Neuron (in vitro differentiated cells): Measurements from ENCODE around the gene DCTD.

Source experiments
- H2AFZ ChIP-seq: one replicate; pipeline ENCODE4 v1.6.1; 2013; ENCODE audit warnings: low read depth, mild to moderate bottlenecking, inconsistent platforms, low read length, moderate library complexity
- H3K27me3 ChIP-seq: one replicate; pipeline ENCODE4 v1.6.1; 2013; ENCODE audit warnings: low read length; ENCODE audit not compliant: insufficient read depth
- H3K36me3 ChIP-seq: one replicate; pipeline ENCODE4 v1.6.1; 2013; ENCODE audit warnings: low read length; ENCODE audit not compliant: insufficient read depth
- H3K4me1 ChIP-seq: one replicate; pipeline ENCODE4 v1.6.1; 2013; ENCODE audit warnings: low read length; ENCODE audit not compliant: insufficient read depth
- H3K4me3 ChIP-seq: 2 replicates; pipeline ENCODE4 v1.5.1; 2013; ENCODE audit warnings: mild to moderate bottlenecking, low read length, moderate library complexity
- H3K9me3 ChIP-seq: one replicate; pipeline ENCODE4 v1.6.1; 2013; ENCODE audit warnings: low read length

The DCTD gene

GRCh38 chr4:182895791-182896292 lies 21.3 kb downstream of the DCTD start:
- Histone ChIP-seq H3K4me1 (peaks cover 6% of the 10 kb centered on the region), H3K9me3 (no peaks in the 10 kb centered on the region), H3K36me3 (peaks cover 65% of the 10 kb centered on the region), H3K27me3 (no peaks in the 10 kb centered on the region), H3K4me3 (no peak overlapping the region), H2AFZ (no peak overlapping the region)

DNA sequence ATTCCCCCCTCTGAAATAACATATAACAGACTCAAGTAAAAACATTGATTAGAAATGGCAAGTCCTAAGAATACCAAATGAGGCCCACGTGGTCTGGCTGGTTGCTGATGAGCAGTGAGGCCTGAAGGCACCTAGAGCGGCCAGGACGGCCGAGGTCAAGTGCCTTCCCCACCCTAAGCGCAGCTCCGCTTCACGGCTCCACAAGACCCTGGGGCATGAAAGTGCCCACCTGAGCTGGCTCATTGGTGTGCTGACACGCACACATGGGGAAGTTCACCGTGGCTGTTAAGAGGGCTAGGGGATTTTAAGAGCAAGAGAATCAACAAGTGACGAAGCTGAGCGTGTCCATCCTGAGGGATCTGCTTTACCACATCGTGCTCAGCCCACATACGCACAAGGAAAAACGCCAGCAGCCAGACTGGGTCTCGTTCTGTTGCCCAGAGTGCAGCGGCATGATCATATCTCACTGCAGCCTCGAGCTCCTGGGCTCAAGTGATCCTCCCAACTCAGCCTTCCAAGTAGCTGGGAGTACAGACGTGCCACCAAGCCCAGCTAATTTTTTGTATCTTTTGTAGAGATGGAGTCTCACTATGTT lies 22.4 kb downstream of the DCTD start:
- H3K27me3 ChIP-seq, result no peaks in the 10 kb centered on the region
- H3K36me3 ChIP-seq, result peaks cover 67% of the 10 kb centered on the region
- H3K9me3 ChIP-seq, result no peaks in the 10 kb centered on the region
- no peak overlapping the region for H3K4me3 ChIP-seq
- no peak overlapping the region for H2AFZ ChIP-seq
- peaks cover 6% of the 10 kb centered on the region for H3K4me1 ChIP-seq

DNA sequence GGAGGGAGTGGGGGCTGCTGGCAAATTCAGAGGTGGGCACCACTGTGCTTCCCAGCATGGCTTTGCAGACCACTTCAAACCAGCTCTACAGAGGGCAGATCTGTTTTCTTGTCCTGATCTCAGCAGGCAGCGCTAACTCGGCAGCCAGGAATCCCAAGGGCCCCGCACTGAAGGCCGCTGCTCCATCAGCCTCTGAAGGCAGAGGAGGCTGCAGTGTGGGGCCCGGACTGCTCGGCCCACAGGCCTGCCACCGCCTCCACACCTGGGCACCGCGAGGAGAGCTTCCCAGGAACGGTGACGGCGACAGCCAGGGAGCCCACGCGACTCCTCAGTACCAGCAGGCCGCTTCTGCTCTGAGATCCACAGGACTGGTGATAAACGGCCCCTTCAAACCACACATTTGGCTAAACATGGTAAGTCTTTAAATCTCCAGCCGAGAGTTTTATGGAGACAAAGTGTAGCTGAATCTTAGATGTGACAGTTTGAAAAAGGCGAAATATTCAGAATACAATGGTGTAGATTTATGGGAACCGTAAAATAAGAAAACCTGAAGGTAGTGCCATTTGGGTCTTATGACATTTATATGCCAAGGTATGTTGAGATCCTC lies 23.6 kb downstream of the DCTD start:
- H3K27me3 ChIP-seq, result no peaks in the 10 kb centered on the region
- no peak overlapping the region for H3K4me3 ChIP-seq
- peaks cover 6% of the 10 kb centered on the region for H3K4me1 ChIP-seq
- H3K36me3 ChIP-seq, result peaks cover 64% of the 10 kb centered on the region
- H2AFZ ChIP-seq, result no peak overlapping the region
- no peaks in the 10 kb centered on the region for H3K9me3 ChIP-seq

GRCh38 chr4:182893047-182893446 lies 24.1 kb downstream of the DCTD start:
- peaks cover under 1% of the 10 kb centered on the region for H3K4me1 ChIP-seq
- H3K27me3 ChIP-seq, result no peaks in the 10 kb centered on the region
- peaks cover 64% of the 10 kb centered on the region for H3K36me3 ChIP-seq
- H3K9me3 ChIP-seq, result no peaks in the 10 kb centered on the region
- H3K4me3 ChIP-seq, result no peak overlapping the region
- H2AFZ ChIP-seq, result no peak overlapping the region

DNA sequence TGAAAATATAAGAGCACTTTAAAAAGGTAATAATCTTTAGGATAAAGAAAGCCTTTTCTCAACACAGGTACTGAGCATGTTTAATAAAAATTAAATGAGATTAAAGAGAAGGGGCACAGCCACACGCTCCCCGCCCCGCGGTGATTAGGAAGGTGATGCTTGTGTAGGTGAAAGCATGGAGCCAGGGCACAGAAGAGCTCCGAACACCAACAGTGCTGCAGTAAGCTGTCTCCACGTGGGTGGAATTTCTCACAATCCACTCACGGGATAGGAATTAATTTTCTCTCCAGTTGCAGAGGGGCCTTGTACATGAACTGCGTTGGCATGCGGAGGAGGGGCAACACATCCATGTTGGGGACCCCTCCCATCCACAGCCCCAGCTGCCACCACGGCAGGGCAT lies 27.0 kb downstream of the DCTD start:
- Histone ChIP-seq H3K4me1 (no peaks in the 10 kb centered on the region), H3K27me3 (no peaks in the 10 kb centered on the region), H3K9me3 (peaks cover 3% of the 10 kb centered on the region), H3K36me3 (peaks cover 72% of the 10 kb centered on the region), H2AFZ (no peak overlapping the region), H3K4me3 (no peak overlapping the region)

DNA sequence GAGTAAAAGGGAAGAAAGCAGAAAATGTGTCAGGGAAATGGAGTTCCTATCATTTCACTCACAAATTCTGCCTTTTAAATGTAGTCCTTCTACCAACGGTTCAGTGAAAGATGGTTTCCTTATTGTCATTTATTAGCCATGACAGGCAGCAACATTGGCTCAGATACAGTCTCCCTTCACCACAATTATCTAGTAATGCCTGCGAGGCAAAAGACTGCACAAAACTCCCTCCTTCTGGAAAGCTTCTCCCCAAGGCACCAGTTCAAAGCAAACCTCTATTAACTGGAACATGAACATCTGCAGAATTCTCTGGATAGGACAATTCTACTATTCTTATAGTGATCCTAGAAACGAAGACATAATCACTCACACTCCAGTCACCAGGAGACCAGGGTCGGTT lies 28.3 kb downstream of the DCTD start:
- Histone ChIP-seq H3K36me3 (peaks cover 65% of the 10 kb centered on the region), H3K4me1 (no peaks in the 10 kb centered on the region), H3K27me3 (no peaks in the 10 kb centered on the region), H3K9me3 (peaks cover 9% of the 10 kb centered on the region), H3K4me3 (no peak overlapping the region), H2AFZ (no peak overlapping the region)

GRCh38 chr4:182886768-182887167 lies 30.4 kb downstream of the DCTD start:
- Histone ChIP-seq H3K4me1 (no peaks in the 10 kb centered on the region), H2AFZ (no peak overlapping the region), H3K4me3 (no peak overlapping the region), H3K9me3 (peaks cover 14% of the 10 kb centered on the region), H3K27me3 (no peaks in the 10 kb centered on the region), H3K36me3 (peaks cover 50% of the 10 kb centered on the region)

DNA sequence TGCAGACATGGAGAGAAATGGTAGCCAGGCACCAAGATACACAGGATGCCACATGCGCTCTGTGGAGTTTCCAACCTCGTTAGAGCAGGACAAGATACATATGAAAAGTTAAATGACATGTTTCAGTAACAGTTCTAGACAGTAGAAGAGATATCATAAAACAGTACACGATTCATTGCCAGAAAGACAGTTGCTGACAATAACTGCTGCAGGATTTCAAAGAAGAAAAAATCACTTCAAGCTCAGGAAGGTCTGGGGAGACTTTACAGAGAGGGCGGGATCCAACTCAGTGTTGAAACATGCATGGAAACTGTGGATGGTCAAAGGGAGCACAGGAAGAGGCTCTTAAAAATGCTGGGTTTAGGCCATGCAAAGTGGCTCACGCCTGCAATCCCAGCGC lies 31.0 kb downstream of the DCTD start:
- Histone ChIP-seq H3K4me3 (no peak overlapping the region), H3K36me3 (peaks cover 45% of the 10 kb centered on the region), H3K9me3 (peaks cover 14% of the 10 kb centered on the region), H3K4me1 (no peaks in the 10 kb centered on the region), H3K27me3 (no peaks in the 10 kb centered on the region), H2AFZ (no peak overlapping the region)

DNA sequence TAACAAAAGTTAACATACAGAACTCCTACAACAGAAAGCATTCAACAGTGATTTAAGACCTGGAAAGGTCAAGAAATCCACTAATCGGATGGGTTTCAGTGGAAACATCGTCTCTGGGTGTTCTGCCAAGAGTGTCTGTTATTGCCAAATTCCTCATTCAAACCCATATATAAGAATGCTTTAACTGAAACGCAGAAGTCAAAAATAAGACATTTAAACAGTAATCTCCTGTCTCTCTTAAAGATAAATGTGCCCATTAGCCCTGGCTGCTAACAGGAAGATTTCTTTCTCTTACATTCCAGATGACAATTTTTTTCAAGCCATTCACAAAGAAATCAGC lies 31.5 kb downstream of the DCTD start:
- H3K36me3 ChIP-seq, result peaks cover 40% of the 10 kb centered on the region
- H3K4me1 ChIP-seq, result no peaks in the 10 kb centered on the region
- H3K27me3 ChIP-seq, result no peaks in the 10 kb centered on the region
- H2AFZ ChIP-seq, result no peak overlapping the region
- no peak overlapping the region for H3K4me3 ChIP-seq
- H3K9me3 ChIP-seq, result peaks cover 14% of the 10 kb centered on the region

- Histone ChIP-seq H3K9me3 (peaks cover 14% of the 10 kb centered on the region), H3K27me3 (no peaks in the 10 kb centered on the region), H2AFZ (no peak overlapping the region), H3K4me1 (no peaks in the 10 kb centered on the region), H3K4me3 (no peak overlapping the region), H3K36me3 (peaks cover 35% of the 10 kb centered on the region)
Observed at GRCh38 chr4:182885022-182885737, 32.0 kb downstream of the DCTD start.

DNA sequence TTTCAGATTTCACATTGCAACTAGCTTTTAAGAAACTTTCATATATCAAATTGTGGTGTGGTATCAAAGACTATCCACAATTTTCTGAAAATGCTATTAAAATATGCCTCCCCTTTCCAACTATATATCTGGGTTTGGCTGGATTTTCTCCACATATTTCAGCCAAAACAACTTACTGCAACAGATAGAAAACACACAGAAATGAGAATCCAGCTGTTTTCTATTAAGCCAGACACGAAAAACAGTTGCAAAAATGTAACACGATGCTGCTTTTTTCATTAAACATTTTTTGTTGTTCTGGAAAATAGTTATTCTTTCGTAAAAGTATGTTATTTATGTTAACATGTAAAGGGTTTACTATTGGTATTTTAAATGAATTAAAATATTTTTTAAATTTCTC lies 33.1 kb downstream of the DCTD start:
- Histone ChIP-seq H3K9me3 (peaks cover 14% of the 10 kb centered on the region), H3K4me3 (no peak overlapping the region), H3K4me1 (no peaks in the 10 kb centered on the region), H3K27me3 (no peaks in the 10 kb centered on the region), H3K36me3 (peaks cover 29% of the 10 kb centered on the region), H2AFZ (no peak overlapping the region)

- H3K9me3 ChIP-seq, result peaks cover 14% of the 10 kb centered on the region
- H3K4me3 ChIP-seq, result no peak overlapping the region
- H3K27me3 ChIP-seq, result no peaks in the 10 kb centered on the region
- H3K36me3 ChIP-seq, result peaks cover 29% of the 10 kb centered on the region
- H2AFZ ChIP-seq, result no peak overlapping the region
- no peaks in the 10 kb centered on the region for H3K4me1 ChIP-seq
Observed at GRCh38 chr4:182883351-182883750, 33.8 kb downstream of the DCTD start.

DNA sequence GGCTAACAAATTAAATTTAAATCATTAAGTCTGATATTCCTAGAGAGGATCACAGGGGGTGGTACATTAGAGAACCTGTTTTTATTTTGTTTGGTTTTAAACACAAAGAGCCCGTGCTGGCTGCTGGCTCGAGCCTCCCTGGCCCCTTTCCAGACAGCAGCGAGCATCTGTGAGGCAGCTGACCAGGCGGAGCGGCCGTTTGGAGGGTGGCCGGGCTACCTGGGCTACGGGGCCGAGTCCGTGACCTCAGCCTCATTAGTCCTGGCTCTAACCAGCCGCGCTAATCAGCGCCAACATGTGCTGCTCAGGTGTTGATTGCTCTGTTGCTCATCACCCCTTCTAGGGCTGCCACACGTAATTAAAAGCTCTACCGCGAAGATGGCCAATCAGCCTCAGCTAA lies 35.3 kb downstream of the DCTD start:
- Histone ChIP-seq H3K36me3 (peaks cover 27% of the 10 kb centered on the region), H3K9me3 (peaks cover 14% of the 10 kb centered on the region), H3K27me3 (no peaks in the 10 kb centered on the region), H3K4me1 (no peaks in the 10 kb centered on the region), H2AFZ (no peak overlapping the region), H3K4me3 (no peak overlapping the region)
